Skin epidermis (tissue), 12 donors: ENCODE results near the gene POU2F2.

Source experiments
- H3K27ac ChIP-seq, 21 experiments: fragments of 200-600 bp; sonication (generic) in 11 of 21; one replicate each; pipeline ENCODE4 v1.5.0; 2020; ENCODE audit warnings: mild to moderate bottlenecking in 3 of 21, inconsistent platforms in 2 of 21, moderate library complexity in 2 of 21
- H3K4me3 ChIP-seq, 7 experiments: fragments of 200-600 bp; sonication (generic) in 2 of 7; one replicate each; pipeline ENCODE4 v1.5.0; 2020; ENCODE audit warnings: inconsistent platforms in 2 of 7, mild to moderate bottlenecking in 2 of 7, moderate library complexity in 1 of 7

The POU2F2 gene

DNA sequence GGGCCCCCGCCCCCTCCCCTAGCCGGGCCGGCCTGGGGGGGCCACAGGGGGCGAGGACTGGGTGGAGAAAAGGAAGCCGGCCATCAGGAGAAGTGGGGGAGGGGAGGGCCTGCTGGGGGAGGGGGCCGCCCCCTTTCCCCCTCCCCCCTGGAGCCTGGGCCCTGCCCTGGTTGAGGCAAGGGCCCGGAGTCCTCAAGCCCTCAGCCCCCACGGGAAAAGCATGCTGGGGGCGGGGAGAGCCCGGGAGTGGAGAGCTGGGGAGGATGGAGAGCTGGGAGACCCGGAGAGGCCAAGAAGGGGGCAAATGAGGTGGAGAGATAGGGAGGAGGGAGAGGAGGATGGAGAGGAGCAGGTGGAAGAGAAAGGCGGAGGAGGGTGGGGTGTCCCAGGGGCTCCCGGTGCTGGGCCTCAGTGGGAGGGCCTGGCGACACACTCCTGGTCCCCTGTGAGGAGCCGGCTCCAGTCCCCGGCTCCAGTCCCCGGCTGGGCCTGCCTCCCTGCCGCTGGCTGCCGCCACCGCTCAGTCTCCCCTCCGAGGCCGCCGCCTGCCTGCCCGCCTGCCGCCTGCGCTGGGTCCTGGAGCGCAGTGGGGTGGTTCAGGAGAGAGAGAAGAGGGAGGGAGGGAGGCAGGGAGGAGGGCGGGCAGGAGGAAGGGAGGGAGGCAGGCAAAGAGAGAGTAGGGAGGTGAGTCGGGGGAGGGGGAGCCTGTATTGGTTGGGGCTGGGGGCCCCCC, 62.5 kb downstream of the POU2F2 start, which contains the start of gene GRIK5:
TSS of gene GRIK5 (minus strand) at position 588 of the 733 bp plus-strand sequence. CDS start 4,436 bp downstream, outside the sequence.
- Histone ChIP-seq H3K27ac (no peak within 1 kb of the TSS), H3K4me3 (peak within 1 kb of the TSS in 1 of 7 experiments; percentile 16)

DNA sequence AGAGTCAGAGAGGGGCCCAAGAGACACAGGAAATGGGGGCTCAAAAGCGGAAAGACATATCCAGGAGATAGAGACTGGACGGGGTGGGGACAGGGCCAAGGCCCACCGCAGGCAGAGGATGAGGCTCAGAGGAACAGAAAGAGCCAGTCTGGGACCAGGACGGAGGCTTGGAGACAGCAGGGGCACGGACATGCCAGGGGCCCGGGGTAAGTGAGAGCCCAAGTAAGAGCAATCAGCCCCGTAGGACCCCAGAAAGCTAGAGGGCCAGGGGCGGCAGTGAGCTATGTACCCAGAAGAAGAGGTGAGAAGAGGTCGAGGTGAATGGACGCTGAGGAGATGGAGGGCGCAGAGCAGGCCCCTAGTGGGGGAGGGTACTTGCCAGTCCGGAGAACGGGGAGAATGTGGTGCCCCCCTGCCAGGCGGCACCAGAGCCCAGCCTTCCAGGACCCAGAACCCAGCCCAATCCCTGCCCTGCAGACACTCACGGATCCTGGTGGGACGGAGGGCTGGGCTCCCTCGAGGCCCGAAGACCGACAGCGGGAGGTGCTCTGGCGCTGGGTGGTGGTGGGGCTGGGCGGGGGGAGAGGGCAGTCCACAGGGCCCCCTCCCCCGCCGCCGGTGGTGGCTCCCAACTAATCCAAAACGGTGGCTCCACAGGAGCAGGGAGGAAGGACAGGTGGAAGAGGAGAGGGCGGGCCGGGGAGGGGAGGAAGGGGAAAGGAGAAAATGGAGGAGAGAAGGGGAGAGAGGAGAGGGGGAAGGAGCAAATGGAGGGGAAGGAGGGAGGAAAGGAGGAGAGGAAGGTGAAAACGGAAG, 63.3 kb downstream of the POU2F2 start:
- no peak overlapping the region for H3K4me3 ChIP-seq
- H3K27ac ChIP-seq = no peak overlapping the region

DNA sequence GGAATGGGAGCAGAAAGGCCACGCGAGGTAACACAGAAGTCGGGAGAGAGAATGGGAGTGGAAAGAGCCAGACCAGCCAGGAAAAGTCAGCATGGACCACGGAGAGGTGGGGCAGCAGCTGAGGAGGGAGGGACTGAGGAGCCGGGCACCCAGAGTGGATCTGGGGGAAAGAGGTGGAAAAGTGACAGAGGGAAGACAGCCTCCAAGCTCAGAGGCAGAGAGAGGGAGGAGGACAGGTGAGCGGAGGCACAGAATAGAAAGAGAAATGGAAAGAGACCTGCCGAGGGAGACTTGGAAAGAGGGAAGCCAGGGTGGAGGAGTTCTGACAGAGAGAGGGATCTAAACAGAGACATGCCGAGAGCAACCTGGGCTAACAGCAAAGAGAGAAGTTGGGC, 63.9 kb downstream of the POU2F2 start:
- Histone ChIP-seq H3K4me3 (no peak overlapping the region), H3K27ac (no peak overlapping the region)

DNA sequence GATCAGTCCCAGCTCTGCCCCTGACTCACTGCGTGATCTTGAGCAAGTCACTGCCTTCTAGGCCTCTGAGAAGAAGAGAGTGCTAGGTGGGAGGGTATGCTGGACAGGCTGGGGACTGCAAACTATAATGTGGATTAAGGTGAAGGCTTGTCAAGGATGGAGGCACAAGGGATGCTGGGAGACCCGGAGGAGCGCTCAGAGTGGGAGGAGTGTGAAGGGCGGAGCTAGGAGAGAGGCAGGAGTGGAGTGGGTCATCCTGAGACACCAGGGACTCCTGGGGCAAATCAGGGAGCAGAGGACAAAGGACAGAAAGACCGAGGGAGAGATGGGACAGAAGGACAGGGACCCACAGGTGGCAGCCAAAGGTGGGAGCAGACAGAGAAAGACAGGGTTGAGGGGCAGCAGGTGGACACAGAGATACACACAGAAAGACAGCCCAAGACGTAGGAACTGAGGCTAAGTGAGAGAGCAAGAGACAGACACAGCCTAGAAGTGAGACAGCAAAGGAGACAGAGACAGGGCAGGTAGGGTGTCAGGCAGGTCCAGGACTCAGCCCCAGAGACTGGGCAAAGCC, 64.8 kb downstream of the POU2F2 start:
- H3K27ac ChIP-seq = no peak overlapping the region
- no peak overlapping the region for H3K4me3 ChIP-seq

DNA sequence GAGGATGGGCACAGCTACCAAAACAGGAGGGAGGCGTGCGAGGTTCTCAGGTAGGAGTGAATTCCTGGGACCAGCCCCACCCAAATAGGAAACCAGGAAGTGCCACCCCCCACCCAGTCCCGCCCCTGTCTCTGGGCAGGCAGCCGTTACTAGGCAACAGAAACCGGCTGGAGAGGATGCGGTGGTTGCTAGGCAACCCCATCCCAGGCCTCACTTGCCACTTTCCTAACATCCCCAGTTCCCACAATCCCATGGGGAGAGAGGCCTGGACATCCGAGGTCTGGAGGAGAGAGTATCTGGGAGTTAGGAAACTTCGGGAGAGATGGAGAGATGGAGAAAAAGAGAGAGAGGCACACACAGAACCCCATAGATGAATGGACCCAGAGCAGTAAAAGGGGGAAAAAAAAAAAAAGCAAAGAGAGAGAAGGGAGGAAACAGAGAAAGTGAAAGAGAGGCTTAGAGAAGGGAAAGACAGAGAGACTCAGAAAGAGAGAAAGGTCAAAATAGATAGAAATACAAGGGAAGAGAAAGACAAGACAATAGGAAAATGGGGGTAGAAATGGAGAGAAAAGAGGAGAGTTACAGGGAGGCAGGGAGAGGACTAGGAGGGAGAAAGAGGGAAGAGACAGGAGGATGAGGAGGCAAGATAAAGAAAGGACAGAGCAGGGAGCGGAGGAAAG, 66.0 kb downstream of the POU2F2 start:
- no peak overlapping the region for H3K27ac ChIP-seq
- H3K4me3 ChIP-seq = no peak overlapping the region

DNA sequence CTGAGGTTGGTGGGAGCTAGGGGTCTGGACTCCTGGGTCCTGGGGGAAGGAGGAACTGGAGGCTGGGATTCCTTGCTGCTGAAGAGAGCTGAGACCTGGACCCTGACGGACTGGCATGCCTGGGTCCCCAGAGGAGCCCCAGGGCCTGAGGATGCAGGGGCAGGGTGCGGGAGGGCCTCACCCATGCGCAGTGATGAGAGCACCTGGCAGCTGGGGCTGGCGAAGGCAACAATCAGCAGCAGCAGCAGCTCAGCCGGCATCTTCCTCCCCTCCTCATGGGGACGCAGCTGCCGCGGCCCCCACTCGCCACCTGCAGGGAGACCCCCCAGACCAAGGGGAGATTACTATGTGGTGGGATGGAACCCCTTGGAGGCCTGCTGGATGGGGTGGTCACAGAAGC, 66.7 kb downstream of the POU2F2 start:
- H3K27ac ChIP-seq = no peak overlapping the region
- H3K4me3 ChIP-seq = no peak overlapping the region

DNA sequence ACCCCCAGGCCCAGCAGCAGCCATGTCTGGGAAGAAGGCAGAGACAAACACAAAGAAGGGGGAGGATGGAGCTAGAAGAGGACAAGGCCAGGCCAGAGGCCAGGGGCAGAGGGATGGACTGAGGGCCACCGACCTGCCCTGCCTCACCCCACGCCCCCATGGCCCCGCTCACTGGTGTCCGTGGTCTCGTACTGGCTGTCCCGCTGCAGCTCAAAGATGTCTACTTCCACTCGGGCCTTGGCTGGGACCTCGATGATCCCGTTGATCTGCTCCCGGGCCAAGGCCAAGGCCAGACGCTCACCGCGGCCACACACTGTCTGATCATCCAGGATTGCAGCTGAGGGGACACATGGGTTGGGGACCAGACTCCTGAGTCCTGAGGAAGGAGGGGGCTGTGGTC, 67.2 kb downstream of the POU2F2 start:
- no peak overlapping the region for H3K27ac ChIP-seq

DNA sequence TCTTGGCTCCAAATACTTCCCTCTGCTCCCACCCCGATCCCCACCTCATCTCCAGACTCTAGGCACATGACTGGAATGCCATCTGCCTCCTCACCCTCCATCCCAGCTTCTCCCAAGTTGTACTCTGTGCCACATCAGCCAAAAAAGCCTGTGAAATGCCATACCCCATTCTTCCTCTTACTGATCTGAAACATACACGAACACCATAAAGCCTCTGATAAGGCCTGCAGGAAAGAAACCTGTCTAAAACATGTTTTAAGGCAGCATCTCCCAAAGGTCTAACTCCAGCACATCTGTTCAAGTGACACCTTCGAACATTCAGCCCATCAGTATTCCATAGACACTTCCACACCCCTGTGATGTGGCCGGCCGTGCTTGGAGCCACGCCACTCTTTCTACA, 67.8 kb downstream of the POU2F2 start:
- no peak overlapping the region for H3K4me3 ChIP-seq
- no peak overlapping the region for H3K27ac ChIP-seq

More for the DNA sequence above, 67.2 kb downstream of the POU2F2 start:
- no peak overlapping the region for H3K4me3 ChIP-seq

DNA sequence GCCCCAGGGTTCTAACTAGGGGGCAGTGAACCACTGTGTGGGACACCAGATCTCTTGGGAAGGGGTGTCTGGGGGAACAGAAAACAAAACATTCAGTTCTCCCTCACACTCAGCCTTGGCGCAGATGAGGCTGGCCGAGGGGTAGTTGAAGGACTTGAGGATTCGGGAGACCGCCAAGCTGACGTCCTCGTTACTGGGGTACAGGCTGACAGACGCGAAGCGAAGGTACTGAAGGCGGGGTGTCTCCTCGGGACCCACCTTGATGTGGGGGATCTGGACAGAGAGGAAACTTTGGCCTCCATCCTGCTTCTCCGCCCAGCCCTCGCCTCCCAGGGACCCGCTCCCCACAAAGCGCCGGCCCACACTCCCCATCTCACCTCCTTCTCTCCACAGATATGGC, 69.9 kb downstream of the POU2F2 start:
- H3K27ac ChIP-seq = no peak overlapping the region
- no peak overlapping the region for H3K4me3 ChIP-seq

DNA sequence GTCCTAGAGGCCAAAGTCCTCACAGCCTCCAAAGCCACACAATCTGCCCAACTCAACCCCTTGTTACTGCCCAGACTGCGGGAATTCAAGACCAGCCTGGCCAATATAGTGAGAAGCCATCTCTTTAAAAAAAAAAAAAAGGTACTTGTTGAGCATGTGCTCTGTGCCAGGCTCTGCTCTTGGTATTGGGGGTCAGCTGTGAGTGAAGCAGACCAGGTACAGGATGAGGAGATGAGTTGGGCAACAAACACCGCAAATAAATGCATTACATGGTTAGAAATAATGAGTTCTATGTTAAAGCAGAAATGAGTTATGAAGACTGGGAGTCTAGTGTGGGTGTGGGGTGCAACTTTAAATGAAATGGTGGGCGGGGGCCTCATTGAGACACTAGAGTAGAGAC, 72.1 kb downstream of the POU2F2 start:
- no peak overlapping the region for H3K27ac ChIP-seq
- H3K4me3 ChIP-seq = no peak overlapping the region

DNA sequence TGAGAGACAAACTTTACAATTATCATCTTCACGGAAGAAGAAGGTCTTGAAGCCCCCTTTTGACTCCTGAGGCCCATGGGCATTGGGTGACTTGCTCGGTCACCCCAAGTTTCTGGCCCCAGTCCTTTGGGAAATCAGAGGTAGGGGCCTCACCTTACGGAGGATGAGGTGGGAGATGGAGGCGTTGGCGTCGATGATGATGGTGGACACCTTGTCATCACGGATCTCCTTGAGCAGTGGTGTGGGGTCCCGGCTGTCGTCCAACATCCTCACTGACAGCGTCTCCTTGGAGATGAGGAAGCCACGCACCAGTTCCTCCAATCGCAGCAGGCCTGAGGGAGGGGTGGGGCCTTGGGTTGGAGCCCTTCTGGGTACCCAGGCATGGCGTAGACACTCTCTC, 73.0 kb downstream of the POU2F2 start:
- H3K27ac ChIP-seq = no peak overlapping the region
- no peak overlapping the region for H3K4me3 ChIP-seq

DNA sequence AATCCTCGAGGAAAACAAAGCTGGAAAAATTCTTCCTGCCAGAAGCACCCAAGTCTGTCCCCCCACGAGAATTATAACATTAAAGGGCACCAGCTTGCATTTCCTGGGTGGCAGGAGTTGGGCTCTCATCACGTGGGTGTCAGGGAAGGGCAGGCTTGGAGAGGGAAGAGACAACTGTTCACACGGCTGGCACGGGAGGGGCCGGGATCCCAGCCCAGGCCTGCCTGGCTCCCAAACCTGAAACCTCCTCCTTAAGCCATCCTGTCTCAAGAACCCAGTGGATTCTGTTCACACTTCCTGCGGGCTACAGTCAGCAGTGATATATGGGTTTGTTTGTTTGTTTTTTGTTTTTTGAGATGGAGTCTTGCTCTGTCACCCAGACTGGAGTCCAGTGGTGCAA, 74.4 kb downstream of the POU2F2 start:
- peak overlapping the region in 1 of 21 experiments; percentile 14 for H3K27ac ChIP-seq
- H3K4me3 ChIP-seq = no peak overlapping the region

DNA sequence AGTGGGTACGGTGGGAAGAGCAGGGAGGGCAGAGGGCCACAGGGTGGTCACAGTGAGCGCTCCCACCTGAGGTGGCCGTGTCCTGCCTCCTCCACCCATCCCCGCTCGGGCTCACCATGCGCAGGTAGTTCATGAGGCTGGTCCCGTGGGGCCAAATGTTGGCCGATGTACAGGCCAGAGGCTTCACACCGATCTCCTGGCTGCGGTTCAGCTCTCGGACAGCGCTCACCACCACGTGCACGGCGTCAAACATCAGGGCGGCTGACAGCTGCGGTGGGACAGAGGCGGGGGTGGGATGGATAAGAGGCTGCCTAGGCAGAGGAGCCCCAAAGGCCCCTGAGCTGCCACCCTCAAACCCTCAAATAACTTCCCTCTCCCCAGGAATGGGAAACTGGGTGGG, 78.0 kb downstream of the POU2F2 start:
- H3K27ac ChIP-seq = no peak overlapping the region

DNA sequence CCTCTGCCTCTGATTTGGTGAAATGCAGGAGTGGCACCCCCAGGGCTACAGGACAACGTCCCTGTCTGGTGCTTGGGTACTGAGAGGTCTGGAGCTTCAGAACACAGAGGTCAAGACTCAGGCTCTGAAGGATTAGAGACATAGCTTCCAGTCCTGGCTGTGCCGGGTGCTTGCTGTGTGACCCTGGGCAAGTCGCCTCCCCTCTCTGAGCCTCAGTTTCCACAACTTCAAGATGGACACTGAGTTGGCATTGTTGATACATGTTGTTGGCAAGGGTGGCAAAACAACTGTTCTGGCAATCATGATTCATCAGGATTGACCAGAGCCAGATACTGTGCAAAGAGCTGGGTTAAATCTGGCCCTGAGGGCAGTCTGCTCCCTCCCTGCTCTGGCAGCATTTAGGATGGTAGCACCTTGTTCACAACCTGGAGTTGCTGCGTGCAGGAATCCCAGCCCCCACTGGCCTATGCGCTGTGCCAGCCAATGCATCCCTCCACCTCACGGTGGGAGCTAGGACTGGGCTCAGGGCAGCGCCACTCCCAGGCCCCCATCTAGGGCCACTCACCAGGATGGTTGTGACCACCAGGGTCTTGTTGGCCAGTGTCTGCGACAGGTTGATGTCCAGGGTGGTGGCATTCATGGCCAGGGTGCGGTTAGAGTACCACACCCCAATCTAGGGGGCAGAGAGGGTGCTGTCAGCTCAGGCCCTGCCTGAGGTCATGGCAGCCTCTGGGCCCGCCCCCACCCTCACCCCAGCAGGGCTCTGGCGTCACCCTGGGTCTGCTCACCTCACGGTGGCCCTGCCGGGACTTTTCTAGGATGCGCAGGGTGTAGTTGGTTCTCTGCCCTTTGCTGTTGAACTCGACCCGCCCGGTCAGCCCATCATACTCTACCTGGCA, 79.0 kb downstream of the POU2F2 start:
- H3K27ac ChIP-seq = peak overlapping the region in 1 of 21 experiments; percentile 78
- H3K4me3 ChIP-seq = no peak overlapping the region

More for the DNA sequence above, 78.0 kb downstream of the POU2F2 start:
- no peak overlapping the region for H3K4me3 ChIP-seq

DNA sequence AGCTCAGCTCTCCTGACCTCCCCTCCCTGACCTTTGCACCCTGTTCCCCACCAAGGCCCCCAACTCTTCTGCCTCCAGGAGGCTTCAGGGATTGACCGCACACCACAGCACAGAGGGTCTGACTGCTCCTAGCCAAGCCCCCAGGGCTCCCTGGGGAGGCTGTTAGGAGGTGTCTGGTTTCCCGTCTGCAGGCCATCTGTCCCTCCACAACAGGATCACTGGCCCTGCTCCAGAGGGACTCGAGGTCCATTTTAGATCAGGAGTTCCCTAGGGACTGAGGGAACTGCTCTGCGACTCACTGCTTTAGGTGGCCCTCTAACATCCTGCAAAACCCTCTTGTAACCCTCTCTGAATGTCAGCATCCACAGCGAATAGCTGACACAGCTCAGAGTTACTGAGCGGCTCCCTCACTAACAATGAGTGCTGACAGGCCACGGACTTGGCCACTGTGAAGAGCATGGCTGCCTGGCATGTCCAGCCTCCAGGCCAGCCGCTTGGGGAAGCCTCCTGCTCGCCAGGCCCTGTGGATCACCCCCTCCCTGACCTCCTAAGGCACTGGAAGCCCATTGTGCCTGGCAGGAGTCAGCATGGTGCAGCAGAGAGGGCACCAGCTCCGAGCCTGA, 79.9 kb downstream of the POU2F2 start:
- peak overlapping the region in 11 of 21 experiments; percentile 1 to 78 (median 44) for H3K27ac ChIP-seq
- no peak overlapping the region for H3K4me3 ChIP-seq

DNA sequence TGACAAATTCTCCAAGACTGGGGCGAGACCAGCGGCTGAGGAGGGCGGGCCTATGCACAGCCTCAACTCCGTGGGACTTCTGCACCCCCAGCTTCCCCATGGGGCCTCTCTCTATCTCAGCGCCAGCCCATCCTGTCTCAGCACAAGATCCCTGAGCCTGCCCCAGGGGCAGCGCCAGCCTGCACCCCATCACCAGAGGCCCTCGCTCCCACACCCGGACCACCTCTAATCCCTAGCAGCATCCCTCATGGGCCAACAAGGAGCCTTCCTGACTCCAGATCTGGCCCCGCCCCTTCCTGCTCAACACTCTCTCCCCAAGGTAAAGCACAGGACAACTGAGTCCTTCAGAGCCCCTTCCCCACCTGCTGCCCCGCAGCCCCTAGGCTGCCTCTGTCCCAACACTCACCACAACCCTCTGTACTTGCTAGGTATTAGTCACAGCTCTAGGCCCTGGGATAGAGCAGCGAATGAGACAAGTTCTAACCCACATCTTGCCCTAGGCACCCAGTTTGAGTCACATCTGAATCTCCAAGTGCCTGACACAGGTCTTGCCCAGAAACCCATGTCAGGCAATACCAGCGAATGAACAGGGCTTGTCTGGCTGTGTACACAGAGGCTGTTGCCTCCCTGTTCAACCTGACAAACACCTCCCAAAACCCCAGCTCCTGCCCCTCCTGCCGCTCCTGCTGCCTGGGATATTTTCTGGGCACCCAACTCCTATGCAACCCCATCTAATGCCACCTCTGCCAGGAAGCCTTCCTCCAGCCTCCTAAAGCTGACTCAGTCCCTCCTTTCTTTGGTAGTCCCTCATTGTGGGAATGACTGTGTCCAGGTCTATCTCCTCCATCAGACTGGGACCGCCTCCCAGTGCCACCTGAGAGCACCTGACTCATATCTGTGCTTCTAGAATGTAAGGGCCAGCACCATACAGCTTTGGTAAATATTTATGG, 80.8 kb downstream of the POU2F2 start:
- Histone ChIP-seq H3K27ac (peak overlapping the region in 13 of 21 experiments; percentile 8 to 78 (median 52)), H3K4me3 (no peak overlapping the region)

DNA sequence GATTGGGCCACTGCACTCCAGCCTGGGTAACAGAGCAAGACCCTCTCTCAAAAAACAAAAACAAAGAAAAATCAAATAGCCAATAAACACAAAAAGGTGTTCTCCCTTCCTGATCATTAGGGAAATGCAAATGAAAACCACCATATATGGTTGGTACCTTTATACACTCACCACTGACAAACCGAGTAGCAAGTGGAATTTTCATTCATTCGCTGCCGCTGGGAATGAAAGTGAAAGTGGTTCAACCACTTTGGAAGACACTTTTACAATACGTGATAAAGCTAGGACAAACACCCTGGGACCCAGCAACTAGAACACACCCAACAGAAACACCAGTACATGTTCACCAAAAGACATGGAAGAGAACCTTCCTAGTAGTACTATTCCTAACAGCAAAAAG, 83.3 kb downstream of the POU2F2 start:
- peak overlapping the region in 1 of 7 experiments; percentile 5 for H3K4me3 ChIP-seq

DNA sequence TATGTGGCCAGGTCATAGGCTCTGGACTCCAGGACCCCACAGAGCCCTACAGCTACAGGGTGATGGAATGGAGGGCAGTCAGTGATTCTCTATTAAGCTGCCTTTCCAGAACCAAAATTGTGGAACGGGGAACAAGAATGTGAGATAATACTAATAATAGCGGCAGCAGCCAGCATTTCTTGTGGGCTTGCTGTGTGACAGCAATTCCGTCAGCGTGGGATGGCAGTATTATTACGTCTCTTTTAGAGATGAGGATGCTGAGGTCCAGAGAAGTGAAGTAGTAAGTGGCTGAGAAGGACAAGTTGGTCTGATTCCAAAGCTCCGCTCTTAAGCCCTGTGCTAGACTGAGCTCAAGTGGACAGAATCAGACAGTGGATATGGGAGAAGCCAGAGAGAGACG, 86.7 kb downstream of the POU2F2 start:
- Histone ChIP-seq H3K4me3 (no peak overlapping the region), H3K27ac (no peak overlapping the region)

More for the DNA sequence above, 83.3 kb downstream of the POU2F2 start:
- H3K27ac ChIP-seq = peak overlapping the region in 1 of 21 experiments; percentile 1
